GM06990 (cell line): ENCODE measurements around the gene STRAP.

ENCODE experiments used
- DNase-seq: peaks from one replicate; pipeline ENCODE4 v3.0.0-alpha.2; 2011; ENCODE audit not compliant: insufficient read length; ENCODE audit errors: extremely low read depth
- H3K27me3 ChIP-seq: replicated peaks from 2 replicates; pipeline ENCODE4 v1.6.0; 2011; ENCODE audit warnings: low read length; ENCODE audit not compliant: control insufficient read depth, insufficient read depth
- H3K36me3 ChIP-seq: 2 replicates; pipeline ENCODE4 v1.5.1; 2011; ENCODE audit warnings: low read length; ENCODE audit not compliant: control insufficient read depth, insufficient read depth
- H3K4me3 ChIP-seq: replicated peaks from 2 replicates; pipeline ENCODE4 v1.5.1; 2011; ENCODE audit warnings: low read depth, mild to moderate bottlenecking, control low read depth, low read length
- CTCF ChIP-seq: IDR thresholded peaks from 2 replicates; pipeline ENCODE4 v1.5.1; 2011; ENCODE audit warnings: low read length, control low read depth, mild to moderate bottlenecking, inconsistent platforms; ENCODE audit not compliant: insufficient read depth, poor library complexity, severe bottlenecking

Gene STRAP

GRCh38 chr12:15932327-15932726, 50.1 kb downstream of the STRAP start:
- no peak for TF ChIP-seq CTCF
- no peak overlapping the region for H3K4me3 ChIP-seq
- H3K27me3 ChIP-seq, result no peaks in the 10 kb centered on the region
- no peak for DNase-seq
- H3K36me3 ChIP-seq, result no peaks in the 10 kb centered on the region

- no peak for DNase-seq
- TF ChIP-seq CTCF, result no peak
- H3K36me3 ChIP-seq, result no peaks in the 10 kb centered on the region
- no peaks in the 10 kb centered on the region for H3K27me3 ChIP-seq
- H3K4me3 ChIP-seq, result no peak overlapping the region
These were observed 50.8 kb downstream of the STRAP start for GRCh38 chr12:15932971-15933370.

- TF ChIP-seq CTCF, result no peak
- Histone ChIP-seq H3K36me3 (no peaks in the 10 kb centered on the region), H3K27me3 (no peaks in the 10 kb centered on the region), H3K4me3 (no peak overlapping the region)
- DNase-seq, result no peak
These were observed 51.6 kb downstream of the STRAP start for GRCh38 chr12:15933751-15934150.

- no peak for TF ChIP-seq CTCF
- no peaks in the 10 kb centered on the region for H3K27me3 ChIP-seq
- no peak overlapping the region for H3K4me3 ChIP-seq
- H3K36me3 ChIP-seq, result no peaks in the 10 kb centered on the region
- no peak for DNase-seq
These were observed 54.6 kb downstream of the STRAP start for GRCh38 chr12:15936751-15937150.

- Histone ChIP-seq H3K4me3 (no peak overlapping the region), H3K36me3 (no peaks in the 10 kb centered on the region), H3K27me3 (no peaks in the 10 kb centered on the region)
- no peak for DNase-seq
- TF ChIP-seq CTCF, result no peak
These were observed 55.7 kb downstream of the STRAP start for GRCh38 chr12:15937902-15938301.

GRCh38 chr12:15939111-15939510, 56.9 kb downstream of the STRAP start:
- no peak for TF ChIP-seq CTCF
- no peak for DNase-seq
- Histone ChIP-seq H3K27me3 (no peaks in the 10 kb centered on the region), H3K4me3 (no peak overlapping the region), H3K36me3 (no peaks in the 10 kb centered on the region)
